Right lung (tissue), 5 donors: Measurements from ENCODE around the gene GPR4. TPM values are rescaled to one million over a fixed set of nuclear protein-coding genes. Genes with fewer than 3 reads are reported as not detected.

Experiments
- DNase-seq, 2 donors: peaks; one replicate each; pipeline ENCODE4 v3.0.0-alpha.2; 2013
- polyA plus RNA-seq, 5 donors: library from polyadenylated mRNA; unstranded; fragments of 120-200 nt; gene quantifications; one replicate each; pipeline versions ENCODE4 v1.2.1 to v1.2.3, GENCODE V29; 2013; ENCODE audit warnings: inconsistent platforms in 1 of 5, low replicate concordance in 1 of 5; ENCODE audit not compliant: insufficient read length in 5 of 5, insufficient read depth in 1 of 5

The GPR4 gene
- polyA plus RNA-seq, 5 donors = 2.5 to 5.3 (median 3.7) TPM

- DNase-seq = no peak
Observed at GRCh38 chr19:45591004-45591637, 10.9 kb downstream of the GPR4 start.

GRCh38 chr19:45590300-45591003 is 11.6 kb downstream of the GPR4 start:
- DNase-seq = no peak

- no peak for DNase-seq
Observed at GRCh38 chr19:45589768-45590167, 12.2 kb downstream of the GPR4 start.

- DNase-seq = no peak
Observed at GRCh38 chr19:45587873-45588272, 14.1 kb downstream of the GPR4 start.

GRCh38 chr19:45585158-45585577 is 16.8 kb downstream of the GPR4 start:
- DNase-seq = no peak

- DNase-seq = peak; percentile 100
Observed at GRCh38 chr19:45584332-45585157, 17.5 kb downstream of the GPR4 start, which contains the start of gene OPA3. TSS of gene OPA3 (minus strand) at chr19:45584802. CDS start at chr19:45584764, 38 bp downstream.

GRCh38 chr19:45581576-45581975 is 20.4 kb downstream of the GPR4 start:
- no peak for DNase-seq

- no peak for DNase-seq
Observed at GRCh38 chr19:45578861-45579260, 23.2 kb downstream of the GPR4 start.

GRCh38 chr19:45577111-45577905 is 24.7 kb downstream of the GPR4 start:
- no peak for DNase-seq

- DNase-seq = no peak
Observed at GRCh38 chr19:45576682-45577081, 25.3 kb downstream of the GPR4 start.

- DNase-seq = no peak
Observed at GRCh38 chr19:45575216-45575615, 26.8 kb downstream of the GPR4 start.

- no peak for DNase-seq
Observed at GRCh38 chr19:45574526-45574925, 27.5 kb downstream of the GPR4 start.

GRCh38 chr19:45571457-45572220 is 30.4 kb downstream of the GPR4 start:
- DNase-seq = no peak

GRCh38 chr19:45569619-45570421 is 32.2 kb downstream of the GPR4 start:
- DNase-seq = no peak

GRCh38 chr19:45568732-45569131 is 33.3 kb downstream of the GPR4 start:
- DNase-seq = no peak

- no peak for DNase-seq
Observed at GRCh38 chr19:45567609-45568008, 34.4 kb downstream of the GPR4 start.

- no peak for DNase-seq
Observed at GRCh38 chr19:45564131-45564780, 37.8 kb downstream of the GPR4 start.

- no peak for DNase-seq
Observed at GRCh38 chr19:45560686-45561085, 41.3 kb downstream of the GPR4 start.

- DNase-seq = no peak
Observed at GRCh38 chr19:45560038-45560437, 42.0 kb downstream of the GPR4 start.
